Measurements from ENCODE around the gene FAM200C. TPM values are rescaled to one million over a fixed set of nuclear protein-coding genes. Genes with fewer than 3 reads are reported as not detected.
"Not testable (repeated sequence)": the region's sequence is repeated elsewhere in the genome, so short reads cannot be mapped to it uniquely, and the experiment has no call there.

FAM200C gene
- total RNA-seq (2014; rRNA removed; shearing (Covaris generic)) = 7.4 and 8.3 TPM in 2 replicates

DNA sequence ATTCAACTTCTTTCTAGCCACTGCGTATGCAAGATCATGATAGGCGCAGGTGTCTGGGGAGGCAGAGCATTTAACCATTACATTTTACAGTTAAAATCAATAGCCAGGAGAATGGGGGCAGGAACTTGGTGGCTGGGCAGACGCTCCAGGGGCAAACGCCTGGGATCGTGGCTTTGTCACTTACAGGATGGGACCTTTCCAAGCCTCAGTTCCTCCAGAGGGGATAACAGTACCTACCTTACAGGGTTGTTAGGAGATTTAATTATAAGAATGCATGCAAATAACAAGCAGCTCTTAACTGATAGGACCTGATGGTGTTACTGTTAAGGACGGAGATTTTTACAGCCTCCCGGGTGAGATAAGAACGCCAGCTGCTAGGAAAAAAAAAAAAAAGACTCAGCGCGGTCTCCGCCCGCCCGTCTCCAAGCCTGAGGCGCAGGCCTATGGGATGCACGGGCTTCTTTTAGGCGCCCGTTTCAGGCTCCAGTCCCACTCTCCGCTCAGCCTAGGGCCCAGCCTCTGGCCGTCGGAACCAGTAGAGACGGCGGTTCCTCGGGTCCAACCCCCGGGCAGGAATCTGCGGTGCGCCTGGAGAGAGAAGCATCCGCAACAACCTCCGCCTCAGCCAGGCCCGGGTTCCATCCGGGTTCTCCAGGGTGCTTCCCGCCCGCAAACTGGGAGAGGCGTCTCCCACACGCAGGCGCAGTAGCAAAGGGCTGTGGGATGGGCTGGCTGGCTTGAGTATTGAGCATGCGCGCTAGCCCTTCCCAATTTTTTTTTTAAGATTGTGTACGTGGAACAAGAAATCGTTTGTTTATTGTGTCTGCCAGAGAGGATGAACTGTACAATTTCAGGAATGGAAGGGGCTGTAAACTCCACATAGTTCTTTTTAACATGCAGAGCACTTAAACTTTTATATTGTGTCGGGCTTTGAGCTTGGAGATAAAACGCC, at the start of gene FAM200C:
FAM200C (minus strand) TSS at position 653 of the 952 bp plus-strand sequence. CDS start 4,564 bp downstream, outside the sequence.
- DNase-seq (ENCODE audit: low read depth) = peak; percentile 90

GRCh38 chr5:160449458-160449857, 49.6 kb upstream of the FAM200C start:
- no peak for DNase-seq (ENCODE audit: low read depth)

GRCh38 chr5:160448886-160449285, 49.0 kb upstream of the FAM200C start:
- no peak for DNase-seq (ENCODE audit: low read depth)

GRCh38 chr5:160445751-160446150, 45.9 kb upstream of the FAM200C start:
- no peak for DNase-seq (ENCODE audit: low read depth)

DNA sequence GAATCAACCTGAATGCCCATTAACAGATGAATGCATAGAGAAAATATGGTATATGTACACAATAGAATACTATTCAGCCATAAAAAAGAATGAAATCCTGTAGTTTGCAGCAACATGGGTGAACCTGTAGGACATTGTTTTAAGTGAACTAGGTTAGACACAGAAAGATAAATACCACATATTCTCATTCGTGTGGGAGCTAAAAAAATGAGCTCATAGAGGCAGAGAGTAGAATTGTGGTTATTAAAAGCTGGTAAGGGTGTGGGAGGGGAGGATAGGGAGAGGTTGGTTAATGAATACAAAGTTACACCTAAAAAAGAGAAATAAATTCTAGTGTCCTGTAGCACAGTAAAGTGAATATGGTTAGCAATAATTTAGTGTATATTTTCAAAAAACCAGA, 45.3 kb upstream of the FAM200C start:
- no peak for DNase-seq (ENCODE audit: low read depth)

DNA sequence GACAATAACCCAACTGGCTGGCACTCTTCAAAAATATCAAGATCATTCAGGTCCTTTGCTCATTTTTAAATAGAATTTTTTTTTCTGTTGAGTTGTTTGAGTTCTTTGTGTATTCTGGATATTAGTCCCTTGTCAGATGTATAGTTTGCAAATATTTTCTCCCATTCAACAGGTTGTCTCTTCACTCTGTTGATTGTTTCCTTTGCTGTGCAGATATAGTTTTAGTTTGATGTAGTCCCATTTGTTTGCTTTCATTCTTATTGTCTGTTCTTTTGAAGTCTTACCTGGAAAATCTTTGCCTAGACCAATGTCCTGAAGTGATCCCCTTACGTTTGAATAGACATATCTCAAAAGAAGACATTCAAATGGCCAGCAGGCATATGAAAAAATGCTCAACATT, 44.6 kb upstream of the FAM200C start:
- DNase-seq (ENCODE audit: low read depth) = no peak

DNA sequence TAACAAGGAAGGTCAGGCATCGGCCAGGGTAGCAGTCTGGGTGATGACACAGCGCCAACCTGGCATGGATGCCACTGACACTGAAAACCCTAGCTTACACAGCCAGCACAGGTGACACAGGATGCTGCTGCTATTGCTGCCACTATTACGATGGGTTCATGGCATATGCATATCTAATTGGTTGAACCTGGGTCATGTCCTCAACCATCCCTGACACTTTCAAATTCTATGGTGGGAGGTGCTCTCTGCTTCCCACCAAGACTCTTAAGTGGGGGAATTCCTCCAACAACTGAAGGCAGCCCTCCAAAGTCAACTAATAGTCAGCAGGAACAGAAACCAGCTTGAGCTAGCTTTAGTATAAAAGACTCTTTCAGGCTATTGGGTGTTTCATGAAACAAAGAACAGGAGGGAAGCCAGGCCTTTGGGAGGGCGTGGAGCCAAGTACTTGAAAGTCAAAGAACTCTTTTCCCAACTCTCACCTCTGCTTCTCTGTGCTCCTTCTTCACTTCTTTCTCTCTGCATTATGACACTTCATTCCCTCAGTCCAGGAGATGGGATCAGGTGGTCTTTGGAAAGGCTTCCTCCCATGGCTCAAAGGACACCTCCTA, 43.1 kb upstream of the FAM200C start:
- no peak for DNase-seq (ENCODE audit: low read depth)

DNA sequence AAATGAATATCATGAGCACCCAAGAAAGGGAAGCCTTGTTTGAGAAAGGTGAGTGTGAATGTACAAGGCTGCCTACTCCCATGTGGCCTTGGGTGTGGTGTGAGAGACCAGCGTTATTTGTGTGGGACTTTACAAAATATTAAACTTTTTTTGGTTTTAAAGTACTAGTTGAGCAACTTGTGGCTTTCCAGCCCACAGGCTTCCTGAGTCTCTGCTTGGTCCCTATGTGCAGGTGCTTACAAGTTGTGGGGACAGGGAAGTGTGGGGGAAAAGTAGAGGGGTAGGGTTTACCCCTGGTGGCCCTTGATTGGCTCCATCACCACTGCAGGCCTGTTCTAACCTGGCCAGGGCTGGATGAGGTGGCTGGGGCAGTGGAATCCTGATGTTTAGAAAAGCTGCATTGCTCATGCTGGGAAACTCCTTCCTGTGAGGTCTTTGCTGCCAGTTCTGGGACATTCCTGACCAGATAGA, 41.5 kb upstream of the FAM200C start:
- no peak for DNase-seq (ENCODE audit: low read depth)

DNA sequence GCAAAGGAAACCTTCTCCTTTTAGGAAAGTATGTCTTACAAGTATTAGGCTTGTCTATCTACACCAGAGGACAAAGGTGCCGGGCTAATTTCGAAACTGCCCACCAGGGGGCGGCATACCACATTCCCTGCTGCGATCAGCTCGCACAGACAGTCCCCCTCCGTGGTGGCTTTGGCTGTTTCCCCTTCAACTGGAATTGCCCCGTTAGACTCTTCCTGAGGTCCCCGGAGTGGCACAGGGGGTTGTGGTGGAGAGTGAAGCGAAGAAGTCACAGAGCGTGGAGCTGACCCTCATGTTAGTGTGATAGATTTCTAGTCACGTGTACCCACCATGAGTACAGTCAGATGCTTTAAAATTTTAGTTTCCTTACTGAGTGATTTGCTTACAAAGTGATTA, 39.3 kb upstream of the FAM200C start:
- peak; percentile 78 for DNase-seq (ENCODE audit: low read depth)

DNA sequence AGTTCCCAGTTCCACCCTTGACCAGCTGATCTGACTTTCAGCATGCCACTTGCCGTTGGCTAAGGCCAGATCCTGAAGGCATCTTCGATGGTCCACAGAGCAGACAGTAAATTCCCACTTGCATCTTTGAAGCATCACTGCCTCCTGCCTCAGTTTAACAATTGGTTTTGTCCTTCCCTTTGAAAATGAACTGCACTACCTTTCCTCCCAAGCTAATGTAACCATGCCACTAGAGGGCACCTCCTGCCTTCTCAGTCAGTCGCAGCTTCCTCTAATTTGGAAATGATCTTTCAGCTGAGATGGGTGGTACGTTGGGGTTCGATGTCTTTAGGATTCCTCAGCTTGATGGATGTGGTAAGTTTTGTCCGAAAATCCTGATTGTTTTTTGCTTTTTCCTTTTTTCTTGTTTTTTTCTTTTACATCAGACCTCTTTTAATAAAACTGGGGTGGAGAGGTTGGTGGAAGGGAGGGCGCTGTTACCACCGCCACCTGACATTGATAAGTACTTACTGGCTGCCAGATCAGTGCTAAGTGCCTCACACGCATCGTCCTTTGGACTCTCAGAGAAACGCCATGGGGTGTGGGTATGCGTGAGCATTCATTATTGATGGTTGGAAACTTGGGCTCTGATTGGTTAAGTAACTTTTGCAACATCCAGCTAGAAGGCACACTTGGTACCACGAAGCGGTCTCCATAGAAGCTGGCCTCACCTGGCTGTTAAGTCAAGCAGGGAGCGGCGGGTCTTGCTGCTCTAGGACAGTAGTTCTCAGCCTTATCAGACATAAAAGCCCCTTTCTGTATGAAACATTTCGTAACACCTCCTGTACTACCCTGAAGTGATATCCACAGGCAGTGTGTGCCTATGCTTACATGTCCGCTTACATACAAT, 38.7 kb upstream of the FAM200C start:
- DNase-seq (ENCODE audit: low read depth) = peak; percentile 68

DNA sequence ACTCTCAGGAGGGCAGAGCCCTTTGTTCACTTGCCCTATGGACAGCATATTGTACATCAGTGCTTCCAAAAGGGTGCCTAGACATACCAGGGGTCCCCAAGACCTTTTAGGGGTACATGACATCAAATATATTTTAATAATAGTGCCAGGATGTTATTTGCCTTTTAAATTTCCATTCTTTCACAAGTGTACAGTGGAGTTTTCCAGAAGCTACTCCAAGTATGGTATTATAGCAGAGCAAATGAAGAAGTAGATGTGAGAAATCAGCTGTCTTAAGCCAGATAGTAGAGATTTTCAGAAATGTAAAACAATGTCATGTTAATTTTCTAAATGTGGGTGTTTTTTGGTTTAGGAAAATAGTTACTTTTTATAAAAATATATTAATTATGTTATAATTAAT, 37.4 kb upstream of the FAM200C start:
- DNase-seq (ENCODE audit: low read depth) = no peak

DNA sequence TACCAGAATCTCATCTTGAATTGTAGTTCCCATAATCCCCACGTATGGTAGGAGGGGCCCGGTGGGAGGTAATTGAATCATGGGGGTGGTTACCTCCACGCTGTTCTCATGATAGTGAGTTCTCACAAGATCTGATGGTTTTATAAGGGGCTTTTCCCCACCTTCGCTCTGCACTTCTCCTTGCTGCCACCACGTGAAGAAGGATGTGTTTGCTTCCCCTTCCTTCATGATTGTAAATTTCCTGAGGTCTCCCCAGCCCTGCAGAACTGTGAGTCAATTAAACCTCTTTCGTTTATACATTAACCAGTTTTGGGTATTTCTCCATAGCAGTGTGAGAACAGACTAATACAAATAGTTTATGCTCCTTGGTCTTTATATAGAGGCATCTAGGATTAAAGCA, 36.8 kb upstream of the FAM200C start:
- DNase-seq (ENCODE audit: low read depth) = not testable (repeated sequence)

- no peak for DNase-seq (ENCODE audit: low read depth)
Measured at GRCh38 chr5:160436017-160436416, 36.2 kb upstream of the FAM200C start.

DNA sequence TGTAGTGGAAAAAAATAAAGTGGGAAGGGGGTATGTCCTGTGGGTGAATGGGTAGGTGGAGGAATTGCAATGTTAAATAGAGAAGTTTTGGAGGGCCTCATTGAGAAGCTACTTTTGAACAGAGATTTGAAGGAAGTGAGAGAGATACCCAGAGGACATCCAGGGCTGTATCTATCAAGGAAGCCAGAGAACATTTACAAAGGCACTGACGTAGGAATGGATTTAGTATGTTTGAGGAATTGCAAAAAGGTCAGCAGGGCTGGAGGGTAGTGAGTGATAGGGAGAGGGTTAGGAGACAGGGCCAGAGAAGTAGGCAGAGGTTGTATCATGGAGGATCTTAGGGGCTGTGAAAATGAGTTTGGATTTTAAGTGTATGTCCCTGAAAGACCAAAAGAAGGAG, 35.7 kb upstream of the FAM200C start:
- DNase-seq (ENCODE audit: low read depth) = no peak

- no peak for DNase-seq (ENCODE audit: low read depth)
Measured at GRCh38 chr5:160434022-160434531, 34.2 kb upstream of the FAM200C start.

- DNase-seq (ENCODE audit: low read depth) = no peak
Measured at GRCh38 chr5:160432787-160433186, 32.9 kb upstream of the FAM200C start.

- DNase-seq (ENCODE audit: low read depth) = no peak
Measured at GRCh38 chr5:160432196-160432595, 32.3 kb upstream of the FAM200C start.

- no peak for DNase-seq (ENCODE audit: low read depth)
Measured at GRCh38 chr5:160427607-160428006, 27.8 kb upstream of the FAM200C start.

GRCh38 chr5:160423099-160423498, 23.2 kb upstream of the FAM200C start:
- DNase-seq (ENCODE audit: low read depth) = no peak

DNA sequence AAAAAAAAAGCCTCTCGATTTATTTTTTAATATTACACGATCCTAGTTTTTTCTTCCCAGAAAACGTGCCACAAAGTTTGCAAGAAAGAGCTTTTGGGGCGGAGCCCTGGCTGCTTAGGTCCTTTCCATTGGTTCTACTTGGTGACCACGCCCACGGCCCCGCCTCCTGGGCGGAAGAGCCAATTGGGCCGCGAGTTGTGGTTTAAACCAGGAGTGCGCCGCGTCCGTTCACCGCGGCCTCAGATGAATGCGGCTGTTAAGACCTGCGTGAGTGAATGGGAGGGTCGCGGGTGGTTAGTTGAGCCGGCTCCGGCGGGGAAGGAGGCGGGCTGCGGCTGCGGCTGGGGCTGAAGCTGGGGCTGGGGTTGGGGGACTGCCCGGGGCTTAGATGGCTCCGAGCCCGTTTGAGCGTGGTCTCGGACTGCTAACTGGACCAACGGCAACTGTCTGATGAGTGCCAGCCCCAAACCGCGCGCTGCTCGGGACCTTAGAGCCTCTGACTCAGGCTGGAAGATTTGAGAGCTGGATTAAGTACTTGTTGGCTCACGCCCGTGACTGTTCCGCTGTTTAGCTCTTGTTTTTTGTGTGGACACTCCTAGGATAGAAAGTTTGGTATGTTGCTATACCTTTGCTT, 21.9 kb upstream of the FAM200C start, which contains the start of gene PTTG1:
PTTG1 (plus strand) TSS at position 231 of the 634 bp plus-strand sequence. CDS start 458 bp downstream, outside the sequence.
- peak; percentile 96 for DNase-seq (ENCODE audit: low read depth)

DNA sequence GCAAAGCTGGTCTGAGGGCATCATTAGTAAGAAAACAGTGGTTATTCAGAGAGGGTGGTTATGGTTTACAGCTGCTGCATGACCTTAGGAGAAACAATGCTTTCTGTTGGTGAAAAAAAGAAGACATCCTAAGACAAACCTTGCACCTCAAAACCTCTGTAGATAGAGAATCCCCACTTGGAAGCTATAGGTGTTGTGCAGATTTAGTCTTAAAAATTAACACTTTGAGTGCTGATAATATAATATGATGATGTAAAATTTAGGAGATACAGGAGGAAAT, 20.4 kb upstream of the FAM200C start:
- DNase-seq (ENCODE audit: low read depth) = no peak
